ENCODE data around the gene TTLL3. TPM values are rescaled to one million over a fixed set of nuclear protein-coding genes. Genes with fewer than 3 reads are reported as not detected.

TTLL3 gene
- polyA plus RNA-seq, 1 donor from 2014 or later = 47.6 TPM

GRCh38 chr3:9781978-9782603 is 28.0 kb upstream of the TTLL3 start:
- TF ChIP-seq POLR2AphosphoS5 (IDR thresholded peaks at IDR 0.05) = no peak
- no peak for TF ChIP-seq CTCF (IDR thresholded peaks at IDR 0.05; ENCODE audit: poor library complexity, severe bottlenecking)
- TF ChIP-seq EP300 (conservative IDR thresholded peaks at IDR 0.05; ENCODE audit: poor library complexity, severe bottlenecking) = no peak
- TF ChIP-seq TAF1 (IDR thresholded peaks at IDR 0.05; ENCODE audit: low read depth) = no peak
- no peak for TF ChIP-seq EZH2 (IDR thresholded peaks at IDR 0.05; ENCODE audit: borderline replicate concordance, insufficient read depth, low read length, poor library complexity, severe bottlenecking)
- no peak for TF ChIP-seq RAD21 (conservative IDR thresholded peaks at IDR 0.05)
- TF ChIP-seq REST (IDR thresholded peaks at IDR 0.05; ENCODE audit: borderline replicate concordance) = no peak
- no peak for TF ChIP-seq SMC3 (conservative IDR thresholded peaks at IDR 0.05; ENCODE audit: poor library complexity)
- TF ChIP-seq MXI1 (conservative IDR thresholded peaks at IDR 0.05; ENCODE audit: poor library complexity, severe bottlenecking) = no peak

GRCh38 chr3:9782770-9783169 is 27.3 kb upstream of the TTLL3 start:
- H3K27me3 ChIP-seq (ENCODE audit: insufficient read depth, low read depth, low read length) = no peaks in the 10 kb centered on the region
- no peak overlapping the region for H3K9ac ChIP-seq (ENCODE audit: low read length)
- no peaks in the 10 kb centered on the region for H3K9me2 ChIP-seq (ENCODE audit: insufficient read depth, low read length)
- H2AFZ ChIP-seq (ENCODE audit: low read depth, low read length) = no peak overlapping the region
- H4K20me1 ChIP-seq (ENCODE audit: insufficient read depth) = no peaks in the 10 kb centered on the region
- no peak overlapping the region for H3K27ac ChIP-seq (ENCODE audit: low read length)
- no peaks in the 10 kb centered on the region for H3F3A ChIP-seq (ENCODE audit: insufficient read depth, low read length, poor library complexity, severe bottlenecking)
- peak; percentile 54 for TF ChIP-seq CTCF (IDR thresholded peaks at IDR 0.05; ENCODE audit: poor library complexity, severe bottlenecking)
- TF ChIP-seq SMC3 (conservative IDR thresholded peaks at IDR 0.05; ENCODE audit: poor library complexity) = peak; percentile 36
- no peak for TF ChIP-seq REST (IDR thresholded peaks at IDR 0.05; ENCODE audit: borderline replicate concordance)
- TF ChIP-seq RAD21 (conservative IDR thresholded peaks at IDR 0.05) = peak; percentile 55
- no peaks in the 10 kb centered on the region for H3K36me3 ChIP-seq (ENCODE audit: insufficient read depth, low read length)
- no peak overlapping the region for H3K4me2 ChIP-seq (ENCODE audit: low read length)
- H3K9me3 ChIP-seq (ENCODE audit: low read length) = no peaks in the 10 kb centered on the region
- H3K79me2 ChIP-seq (replicated peaks; ENCODE audit: insufficient read depth, low read length) = no peaks in the 10 kb centered on the region
- H3K4me3 ChIP-seq (ENCODE audit: low read length) = no peak overlapping the region

More at GRCh38 chr3:9781978-9782603, 28.0 kb upstream of the TTLL3 start:
- no peaks in the 10 kb centered on the region for H3K9me2 ChIP-seq (ENCODE audit: insufficient read depth, low read length)
- H3K4me3 ChIP-seq (ENCODE audit: low read length) = no peak overlapping the region
- no peaks in the 10 kb centered on the region for H3F3A ChIP-seq (ENCODE audit: insufficient read depth, low read length, poor library complexity, severe bottlenecking)
- H3K27me3 ChIP-seq (ENCODE audit: insufficient read depth, low read depth, low read length) = no peaks in the 10 kb centered on the region
- H3K9me3 ChIP-seq (ENCODE audit: low read length) = no peaks in the 10 kb centered on the region
- H3K36me3 ChIP-seq (ENCODE audit: insufficient read depth, low read length) = no peaks in the 10 kb centered on the region
- no peak overlapping the region for H3K27ac ChIP-seq (ENCODE audit: low read length)
- H4K20me1 ChIP-seq (ENCODE audit: insufficient read depth) = no peaks in the 10 kb centered on the region
- H3K9ac ChIP-seq (ENCODE audit: low read length) = no peak overlapping the region
- H3K79me2 ChIP-seq (replicated peaks; ENCODE audit: insufficient read depth, low read length) = no peaks in the 10 kb centered on the region
- no peak overlapping the region for H3K4me2 ChIP-seq (ENCODE audit: low read length)
- H2AFZ ChIP-seq (ENCODE audit: low read depth, low read length) = no peak overlapping the region
